A673 (cell line): ENCODE measurements around the gene ZMYND11.

Source experiments
- EZH2 ChIP-seq: fragments of 200-600 bp; sonication (generic); IDR thresholded peaks from 2 replicates; pipeline ENCODE4 v1.6.1; 2017; ENCODE audit warnings: borderline replicate concordance, low read depth, mild to moderate bottlenecking, mixed read lengths, antibody characterized with exemption, low read length; ENCODE audit not compliant: poor library complexity, severe bottlenecking
- TF ChIP-seq, protein P1 (sequence below): fragments of 300-800, 200-600 bp; sonication (generic); conservative IDR thresholded peaks from 2 replicates; pipeline ENCODE4 v1.5.1; 2017; ENCODE audit warnings: low read depth, mild to moderate bottlenecking, antibody characterized with exemption, low read length, moderate library complexity, mixed read lengths

DNA sequence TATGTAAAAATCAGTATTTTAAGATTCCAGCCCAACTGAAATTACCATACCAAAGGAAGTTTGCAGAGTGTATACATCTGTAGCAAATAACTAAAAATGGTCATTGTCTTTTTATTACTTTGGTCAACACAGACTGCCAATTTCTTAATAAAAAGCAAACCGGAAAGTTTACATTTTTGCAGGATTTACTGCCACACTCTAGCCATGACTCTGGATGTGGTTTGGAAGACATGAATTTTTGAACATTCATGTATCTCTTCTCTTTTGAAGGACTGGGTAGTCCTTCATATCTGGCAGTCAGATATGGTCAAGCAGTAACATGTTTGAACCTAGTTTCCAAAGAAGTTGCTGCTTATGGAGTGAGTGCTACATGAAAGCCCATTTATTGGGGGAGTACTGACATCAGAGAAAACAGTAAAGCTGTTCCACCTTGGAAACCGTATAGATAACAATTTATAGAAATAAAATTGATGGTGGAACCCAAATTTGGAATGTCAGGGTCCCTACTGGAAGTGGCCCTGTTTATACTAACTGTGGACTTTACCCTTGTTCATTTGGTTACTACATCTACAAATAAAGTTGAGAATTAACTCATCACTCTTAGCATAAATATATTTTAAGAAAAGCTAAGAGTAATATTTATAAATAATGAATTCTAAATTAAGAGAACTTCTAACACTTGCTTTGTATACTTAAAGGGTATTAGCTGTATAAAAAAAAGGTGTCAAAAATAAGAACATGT is 84.6 kb downstream of the ZMYND11 start:
- TF ChIP-seq, protein P1, sequence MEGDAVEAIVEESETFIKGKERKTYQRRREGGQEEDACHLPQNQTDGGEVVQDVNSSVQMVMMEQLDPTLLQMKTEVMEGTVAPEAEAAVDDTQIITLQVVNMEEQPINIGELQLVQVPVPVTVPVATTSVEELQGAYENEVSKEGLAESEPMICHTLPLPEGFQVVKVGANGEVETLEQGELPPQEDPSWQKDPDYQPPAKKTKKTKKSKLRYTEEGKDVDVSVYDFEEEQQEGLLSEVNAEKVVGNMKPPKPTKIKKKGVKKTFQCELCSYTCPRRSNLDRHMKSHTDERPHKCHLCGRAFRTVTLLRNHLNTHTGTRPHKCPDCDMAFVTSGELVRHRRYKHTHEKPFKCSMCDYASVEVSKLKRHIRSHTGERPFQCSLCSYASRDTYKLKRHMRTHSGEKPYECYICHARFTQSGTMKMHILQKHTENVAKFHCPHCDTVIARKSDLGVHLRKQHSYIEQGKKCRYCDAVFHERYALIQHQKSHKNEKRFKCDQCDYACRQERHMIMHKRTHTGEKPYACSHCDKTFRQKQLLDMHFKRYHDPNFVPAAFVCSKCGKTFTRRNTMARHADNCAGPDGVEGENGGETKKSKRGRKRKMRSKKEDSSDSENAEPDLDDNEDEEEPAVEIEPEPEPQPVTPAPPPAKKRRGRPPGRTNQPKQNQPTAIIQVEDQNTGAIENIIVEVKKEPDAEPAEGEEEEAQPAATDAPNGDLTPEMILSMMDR: no peak
- TF ChIP-seq EZH2: no peak
